B cell (primary cell): ENCODE data around the gene CAMK2B.

Experiments
- CTCF ChIP-seq: fragments of 200-600 bp; IDR thresholded peaks from one replicate; pipeline ENCODE4 v1.8.0; 2022; ENCODE audit warnings: antibody characterized with exemption, mild to moderate bottlenecking
- EZH2 ChIP-seq: IDR thresholded peaks from 2 replicates; pipeline ENCODE4 v1.6.1; 2012; ENCODE audit warnings: borderline replicate concordance, low read depth, mild to moderate bottlenecking, moderate library complexity, low read length; ENCODE audit not compliant: insufficient read depth, poor library complexity, severe bottlenecking

DNA sequence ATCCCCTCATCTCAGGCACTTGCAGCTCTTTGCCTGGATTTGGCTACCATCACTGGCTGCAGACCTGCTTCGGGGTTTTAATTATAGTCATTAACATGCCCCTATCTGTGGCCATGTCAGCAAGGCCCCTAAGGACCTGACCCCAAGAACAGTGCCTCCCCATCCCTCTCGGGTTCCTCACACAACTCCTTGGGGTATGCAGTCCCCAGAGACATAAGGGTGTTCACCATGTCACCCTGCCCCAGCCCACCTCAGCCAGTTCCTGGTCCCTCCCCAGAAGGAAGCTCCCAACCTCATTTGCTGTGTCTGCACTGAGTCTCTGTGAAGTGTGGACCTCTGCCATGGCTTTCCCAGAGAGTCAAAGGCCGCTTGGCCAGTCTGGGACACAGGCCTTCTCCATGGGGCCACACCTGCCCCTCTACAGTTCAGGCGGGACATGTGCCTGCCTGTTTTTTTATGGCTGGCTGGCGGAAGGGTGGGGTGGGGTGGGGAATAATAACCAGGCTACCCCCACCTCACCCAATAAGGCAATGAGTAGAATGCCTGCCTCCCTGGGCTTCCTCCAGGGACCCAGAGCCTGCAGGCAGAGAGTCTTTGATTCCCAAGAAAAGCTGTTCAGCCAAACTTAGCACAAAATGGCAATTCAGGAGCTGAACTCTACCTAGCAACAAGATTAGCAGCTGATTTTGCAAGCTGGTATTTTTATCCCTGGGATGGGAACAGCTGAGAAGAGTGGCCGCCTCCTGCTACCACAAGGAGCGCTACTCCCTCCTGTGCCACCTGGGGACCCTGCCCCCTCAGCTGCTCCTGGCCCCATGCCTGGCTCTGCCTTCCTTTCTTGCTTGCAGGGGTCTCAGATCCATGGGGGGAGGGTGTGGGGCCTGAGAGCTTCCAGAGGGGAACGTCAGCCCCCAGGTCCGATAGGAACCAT, 23.7 kb upstream of the CAMK2B start:
- TF ChIP-seq CTCF (no peak), EZH2 (no peak)
